ENCODE measurements around the gene ACTN4. TPM values are rescaled to one million over a fixed set of nuclear protein-coding genes. Genes with fewer than 3 reads are reported as not detected.
A peak's percentile ranks its signal among the peaks of the same experiment; 100 is the strongest.

The ACTN4 gene
- total RNA-seq, 1 experiment from 2014 or later: 1,462 TPM

DNA sequence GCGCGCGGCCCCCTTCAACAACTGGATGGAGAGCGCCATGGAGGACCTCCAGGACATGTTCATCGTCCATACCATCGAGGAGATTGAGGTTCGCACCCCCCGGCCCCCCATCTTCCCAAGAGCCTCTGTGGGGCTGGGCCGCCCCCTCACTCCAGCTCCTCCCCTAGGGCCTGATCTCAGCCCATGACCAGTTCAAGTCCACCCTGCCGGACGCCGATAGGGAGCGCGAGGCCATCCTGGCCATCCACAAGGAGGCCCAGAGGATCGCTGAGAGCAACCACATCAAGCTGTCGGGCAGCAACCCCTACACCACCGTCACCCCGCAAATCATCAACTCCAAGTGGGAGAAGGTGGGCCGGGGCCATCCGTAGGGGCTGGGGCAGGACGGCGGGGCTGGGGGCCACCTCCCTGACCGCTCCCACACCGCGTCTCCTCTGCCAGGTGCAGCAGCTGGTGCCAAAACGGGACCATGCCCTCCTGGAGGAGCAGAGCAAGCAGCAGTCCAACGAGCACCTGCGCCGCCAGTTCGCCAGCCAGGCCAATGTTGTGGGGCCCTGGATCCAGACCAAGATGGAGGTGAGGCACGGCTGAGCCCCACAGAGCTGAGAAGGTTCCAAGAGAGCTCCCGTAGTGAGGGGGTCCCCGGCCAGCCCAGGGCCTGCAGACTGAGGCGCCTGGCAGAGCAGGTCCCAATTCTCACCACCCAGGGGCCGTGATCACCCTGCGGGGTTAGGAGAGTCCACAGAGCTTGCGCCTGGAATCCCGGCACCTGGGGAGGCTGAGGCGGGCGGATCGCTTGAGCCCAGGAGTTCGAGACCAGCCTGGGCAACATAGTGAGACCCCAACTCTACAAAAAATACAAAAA, 76.8 kb downstream of the ACTN4 start:
- TF ChIP-seq, protein P1, sequence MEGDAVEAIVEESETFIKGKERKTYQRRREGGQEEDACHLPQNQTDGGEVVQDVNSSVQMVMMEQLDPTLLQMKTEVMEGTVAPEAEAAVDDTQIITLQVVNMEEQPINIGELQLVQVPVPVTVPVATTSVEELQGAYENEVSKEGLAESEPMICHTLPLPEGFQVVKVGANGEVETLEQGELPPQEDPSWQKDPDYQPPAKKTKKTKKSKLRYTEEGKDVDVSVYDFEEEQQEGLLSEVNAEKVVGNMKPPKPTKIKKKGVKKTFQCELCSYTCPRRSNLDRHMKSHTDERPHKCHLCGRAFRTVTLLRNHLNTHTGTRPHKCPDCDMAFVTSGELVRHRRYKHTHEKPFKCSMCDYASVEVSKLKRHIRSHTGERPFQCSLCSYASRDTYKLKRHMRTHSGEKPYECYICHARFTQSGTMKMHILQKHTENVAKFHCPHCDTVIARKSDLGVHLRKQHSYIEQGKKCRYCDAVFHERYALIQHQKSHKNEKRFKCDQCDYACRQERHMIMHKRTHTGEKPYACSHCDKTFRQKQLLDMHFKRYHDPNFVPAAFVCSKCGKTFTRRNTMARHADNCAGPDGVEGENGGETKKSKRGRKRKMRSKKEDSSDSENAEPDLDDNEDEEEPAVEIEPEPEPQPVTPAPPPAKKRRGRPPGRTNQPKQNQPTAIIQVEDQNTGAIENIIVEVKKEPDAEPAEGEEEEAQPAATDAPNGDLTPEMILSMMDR (IDR thresholded peaks at IDR 0.05; ENCODE audit: unreplicated experiment): no peak
- no peaks in the 10 kb centered on the region for H3K27me3 Mint-ChIP-seq (ENCODE audit: unreplicated experiment)
- H3K4me3 Mint-ChIP-seq (ENCODE audit: low read depth, unreplicated experiment): no peak overlapping the region
- DNase-seq: no peak
- H3K36me3 Mint-ChIP-seq (ENCODE audit: insufficient read depth, unreplicated experiment): peaks cover 100% of the 10 kb centered on the region
- TSS peak; percentile 83 for BruUV-seq (replicated peaks)
- peak overlapping the region; percentile 77 for H3K27ac Mint-ChIP-seq (ENCODE audit: unreplicated experiment)
- CTCF ChIA-PET: interaction anchor here (0.6 to 1.1 kb wide), 3 partner anchors 106 to 322 kb away, joined by 4 read pairs; partner anchors contain the start of genes ECH1 and FAM98C
- intact Hi-C loops (cut with micrococcal nuclease; ENCODE audit: unreplicated experiment): loop anchor here (10.0 kb wide), 1 partner anchor 211 kb away; the partner anchor contains the start of genes MRPS12 and SARS2
- H3K9me3 Mint-ChIP-seq (ENCODE audit: low read depth, unreplicated experiment): no peaks in the 10 kb centered on the region
- H3K4me1 Mint-ChIP-seq (ENCODE audit: low read depth, unreplicated experiment): peaks cover 18% of the 10 kb centered on the region

DNA sequence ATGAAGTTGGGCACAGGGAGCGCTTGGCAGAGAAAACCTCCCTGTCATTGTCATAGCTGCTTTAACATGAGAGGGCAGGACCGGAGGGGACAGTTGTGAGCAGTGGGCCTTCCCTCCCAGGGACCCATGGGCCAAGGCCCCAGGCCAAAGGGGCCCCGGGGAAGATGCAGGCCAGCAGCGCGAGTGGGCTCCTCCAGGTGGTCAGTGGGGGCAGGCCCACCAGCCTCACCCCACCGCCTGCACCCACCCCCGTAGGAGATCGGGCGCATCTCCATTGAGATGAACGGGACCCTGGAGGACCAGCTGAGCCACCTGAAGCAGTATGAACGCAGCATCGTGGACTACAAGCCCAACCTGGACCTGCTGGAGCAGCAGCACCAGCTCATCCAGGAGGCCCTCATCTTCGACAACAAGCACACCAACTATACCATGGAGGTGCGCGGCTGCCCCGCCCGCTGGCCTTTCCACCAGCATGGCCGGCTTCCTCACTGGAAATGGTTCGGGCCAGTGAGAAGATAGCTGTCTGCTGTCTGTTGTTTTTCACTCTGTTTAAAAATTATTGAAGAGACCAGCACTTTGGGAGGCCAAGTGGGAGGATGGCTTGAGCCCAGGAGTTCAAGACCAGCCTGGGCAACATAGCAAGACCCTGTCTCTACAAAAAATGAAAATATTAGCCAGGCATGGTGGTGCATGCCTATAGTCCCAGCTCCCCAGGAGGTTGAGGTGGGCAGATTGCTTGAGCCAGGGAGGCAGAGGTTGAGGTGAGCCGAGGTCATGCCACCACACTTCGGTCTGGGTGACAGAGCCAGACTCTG, 78.2 kb downstream of the ACTN4 start:
- H3K4me3 Mint-ChIP-seq (ENCODE audit: low read depth, unreplicated experiment): no peak overlapping the region
- H3K9me3 Mint-ChIP-seq (ENCODE audit: low read depth, unreplicated experiment): no peaks in the 10 kb centered on the region
- TF ChIP-seq, protein P1 (IDR thresholded peaks at IDR 0.05; ENCODE audit: unreplicated experiment): no peak
- H3K36me3 Mint-ChIP-seq (ENCODE audit: insufficient read depth, unreplicated experiment): peaks cover 100% of the 10 kb centered on the region
- H3K27ac Mint-ChIP-seq (ENCODE audit: unreplicated experiment): peak overlapping the region; percentile 39
- no peak for DNase-seq
- BruUV-seq (replicated peaks): no TSS peak
- H3K4me1 Mint-ChIP-seq (ENCODE audit: low read depth, unreplicated experiment): peaks cover 23% of the 10 kb centered on the region
- intact Hi-C loops (cut with micrococcal nuclease; ENCODE audit: unreplicated experiment): loop anchor here (10.0 kb wide), 1 partner anchor 209 kb away; the partner anchor contains the start of genes MRPS12 and SARS2
- H3K27me3 Mint-ChIP-seq (ENCODE audit: unreplicated experiment): no peaks in the 10 kb centered on the region
- CTCF ChIA-PET: interaction anchor here (0.5 kb wide), 1 partner anchor 373 kb away, joined by 6 read pairs; no protein-coding TSS in a partner anchor

DNA sequence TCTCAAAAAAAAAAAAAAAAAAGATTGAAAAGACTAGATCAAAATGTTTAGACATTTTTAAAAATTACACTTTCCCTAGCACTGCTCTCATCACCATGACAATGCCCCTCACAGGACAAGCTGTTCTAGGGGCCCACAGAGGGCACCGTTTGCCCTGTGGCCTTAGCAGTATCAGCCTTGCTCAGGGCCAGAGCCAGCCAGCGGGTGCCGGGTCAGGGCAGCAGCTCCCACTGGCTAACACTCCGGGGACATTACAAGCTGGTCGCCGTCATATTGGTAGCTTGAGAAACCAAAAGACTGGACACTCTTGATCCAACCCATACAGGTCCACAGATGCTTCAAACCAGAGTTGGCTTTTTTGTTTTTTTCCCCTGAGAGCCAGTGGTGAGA, 78.8 kb downstream of the ACTN4 start:
- no peak overlapping the region for H3K27ac Mint-ChIP-seq (ENCODE audit: unreplicated experiment)
- no peaks in the 10 kb centered on the region for H3K9me3 Mint-ChIP-seq (ENCODE audit: low read depth, unreplicated experiment)
- H3K4me1 Mint-ChIP-seq (ENCODE audit: low read depth, unreplicated experiment): peaks cover 24% of the 10 kb centered on the region
- TF ChIP-seq, protein P1 (IDR thresholded peaks at IDR 0.05; ENCODE audit: unreplicated experiment): no peak
- peaks cover 100% of the 10 kb centered on the region for H3K36me3 Mint-ChIP-seq (ENCODE audit: insufficient read depth, unreplicated experiment)
- no peak for DNase-seq
- no peaks in the 10 kb centered on the region for H3K27me3 Mint-ChIP-seq (ENCODE audit: unreplicated experiment)
- no peak overlapping the region for H3K4me3 Mint-ChIP-seq (ENCODE audit: low read depth, unreplicated experiment)
- BruUV-seq (replicated peaks): no TSS peak
- CTCF ChIA-PET: no interaction called here
- intact Hi-C loops (cut with micrococcal nuclease; ENCODE audit: unreplicated experiment): loop anchor here (10.0 kb wide), 1 partner anchor 209 kb away; the partner anchor contains the start of genes MRPS12 and SARS2

DNA sequence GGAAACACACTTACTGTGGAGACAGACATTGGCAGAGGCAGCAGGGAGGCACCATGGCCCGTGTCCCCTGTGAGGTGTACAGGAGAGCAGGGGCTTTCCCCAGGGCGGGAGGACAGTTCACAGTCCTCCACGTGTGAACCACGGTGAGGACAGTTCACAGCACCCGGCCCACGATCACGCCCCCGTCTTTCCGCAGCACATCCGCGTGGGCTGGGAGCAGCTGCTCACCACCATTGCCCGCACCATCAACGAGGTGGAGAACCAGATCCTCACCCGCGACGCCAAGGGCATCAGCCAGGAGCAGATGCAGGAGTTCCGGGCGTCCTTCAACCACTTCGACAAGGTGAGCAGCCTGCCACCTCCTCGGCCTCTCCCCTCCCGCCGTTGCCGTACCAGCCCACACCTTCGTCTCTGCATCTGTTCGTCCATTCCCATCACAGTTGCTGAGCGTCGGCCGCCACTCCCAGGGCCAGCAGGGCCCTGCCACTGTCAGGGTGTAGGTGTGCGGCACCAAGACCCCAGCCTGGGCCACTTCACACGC, 79.4 kb downstream of the ACTN4 start:
- H3K4me3 Mint-ChIP-seq (ENCODE audit: low read depth, unreplicated experiment): no peak overlapping the region
- H3K4me1 Mint-ChIP-seq (ENCODE audit: low read depth, unreplicated experiment): peaks cover 30% of the 10 kb centered on the region
- TF ChIP-seq, protein P1 (IDR thresholded peaks at IDR 0.05; ENCODE audit: unreplicated experiment): no peak
- H3K27me3 Mint-ChIP-seq (ENCODE audit: unreplicated experiment): no peaks in the 10 kb centered on the region
- peak overlapping the region; percentile 88 for H3K27ac Mint-ChIP-seq (ENCODE audit: unreplicated experiment)
- H3K36me3 Mint-ChIP-seq (ENCODE audit: insufficient read depth, unreplicated experiment): peaks cover 100% of the 10 kb centered on the region
- CTCF ChIA-PET: no interaction called here
- intact Hi-C loops (cut with micrococcal nuclease; ENCODE audit: unreplicated experiment): loop anchor here (10.0 kb wide), 1 partner anchor 208 kb away; the partner anchor contains the start of genes MRPS12 and SARS2
- DNase-seq: no peak
- H3K9me3 Mint-ChIP-seq (ENCODE audit: low read depth, unreplicated experiment): no peaks in the 10 kb centered on the region
- BruUV-seq (replicated peaks): no TSS peak

Measured in Calu3 (cell line).